ENCODE data around the gene CTAG2. TPM values are rescaled to one million over a fixed set of nuclear protein-coding genes. Genes with fewer than 3 reads are reported as not detected.

Gene CTAG2
- total and polyA plus RNA-seq, 11 donors = 0.61 TPM; not detected in 10

DNA sequence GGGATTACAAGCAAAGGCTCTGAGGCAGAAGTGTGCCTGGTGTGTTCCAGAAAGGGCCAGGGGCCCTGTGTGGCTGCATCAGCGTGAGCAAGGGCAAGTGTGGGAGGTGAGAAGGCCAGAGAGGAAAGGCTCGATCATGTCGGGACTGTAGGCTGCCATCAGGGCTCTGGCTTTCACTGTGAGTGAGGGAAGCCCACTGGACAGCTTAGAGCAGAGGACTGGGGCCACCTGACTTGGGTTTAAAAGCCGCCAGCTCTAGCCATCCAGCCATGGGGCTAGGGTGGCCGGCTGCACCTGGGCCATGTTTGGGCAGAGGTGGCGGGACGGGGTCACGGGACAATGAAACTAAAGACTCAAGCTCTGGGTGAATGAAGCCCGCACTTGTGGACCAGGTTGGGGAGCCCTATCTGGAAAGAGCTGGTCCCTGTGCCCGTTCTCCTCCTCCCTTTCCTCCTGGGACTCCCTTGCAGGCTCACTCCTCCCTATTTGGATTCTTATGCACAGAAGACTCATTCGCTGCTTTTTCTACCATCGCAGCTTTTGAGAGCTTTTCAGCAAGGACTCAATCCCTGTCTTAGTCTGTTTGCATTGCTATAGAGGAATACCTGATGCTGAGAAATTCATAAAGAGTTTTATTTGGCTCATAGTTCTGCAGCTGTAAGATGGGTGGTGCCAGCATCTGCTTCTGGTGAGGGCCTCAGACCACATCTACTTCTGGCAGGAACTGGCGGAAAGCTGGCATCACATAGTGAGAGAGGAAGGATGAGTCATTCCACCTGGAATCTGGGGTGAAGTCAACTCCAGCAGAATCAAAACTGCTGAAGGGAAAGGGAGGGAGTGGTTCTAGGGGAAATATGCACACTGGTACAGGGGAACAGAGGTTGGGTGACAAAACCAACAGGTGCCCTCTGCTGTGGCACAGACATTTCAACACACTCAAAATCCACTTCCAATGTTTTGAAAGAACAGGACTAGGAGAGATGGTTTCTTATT is 49.6 kb downstream of the CTAG2 start:
- Histone ChIP-seq H3K9me3 (no peaks in the 10 kb centered on the region), H3K4me3 (no peak overlapping the region), H3K4me1 (no peaks in the 10 kb centered on the region), H3K27me3 (peaks cover 0 to 7% (median 0%) of the 10 kb centered on the region in 9 donors), H3K36me3 (no peaks in the 10 kb centered on the region), H3K27ac (no peak overlapping the region)
- 78 to 85% (median 80%) methylated on average over 12 to 13 of the region's 13 CpGs for WGBS, 4 donors
- TF ChIP-seq, protein P1, sequence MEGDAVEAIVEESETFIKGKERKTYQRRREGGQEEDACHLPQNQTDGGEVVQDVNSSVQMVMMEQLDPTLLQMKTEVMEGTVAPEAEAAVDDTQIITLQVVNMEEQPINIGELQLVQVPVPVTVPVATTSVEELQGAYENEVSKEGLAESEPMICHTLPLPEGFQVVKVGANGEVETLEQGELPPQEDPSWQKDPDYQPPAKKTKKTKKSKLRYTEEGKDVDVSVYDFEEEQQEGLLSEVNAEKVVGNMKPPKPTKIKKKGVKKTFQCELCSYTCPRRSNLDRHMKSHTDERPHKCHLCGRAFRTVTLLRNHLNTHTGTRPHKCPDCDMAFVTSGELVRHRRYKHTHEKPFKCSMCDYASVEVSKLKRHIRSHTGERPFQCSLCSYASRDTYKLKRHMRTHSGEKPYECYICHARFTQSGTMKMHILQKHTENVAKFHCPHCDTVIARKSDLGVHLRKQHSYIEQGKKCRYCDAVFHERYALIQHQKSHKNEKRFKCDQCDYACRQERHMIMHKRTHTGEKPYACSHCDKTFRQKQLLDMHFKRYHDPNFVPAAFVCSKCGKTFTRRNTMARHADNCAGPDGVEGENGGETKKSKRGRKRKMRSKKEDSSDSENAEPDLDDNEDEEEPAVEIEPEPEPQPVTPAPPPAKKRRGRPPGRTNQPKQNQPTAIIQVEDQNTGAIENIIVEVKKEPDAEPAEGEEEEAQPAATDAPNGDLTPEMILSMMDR (IDR thresholded peaks at IDR 0.05) = no peak
- no peak for TF ChIP-seq POLR2A (IDR thresholded peaks at IDR 0.05)
- ATAC-seq (peak in 1 of 4 donors; percentile 72), DNase-seq (peak in 2 of 5 donors; percentile 9 to 34)
- intact Hi-C loops (cut with DNase I) = no loop called here

DNA sequence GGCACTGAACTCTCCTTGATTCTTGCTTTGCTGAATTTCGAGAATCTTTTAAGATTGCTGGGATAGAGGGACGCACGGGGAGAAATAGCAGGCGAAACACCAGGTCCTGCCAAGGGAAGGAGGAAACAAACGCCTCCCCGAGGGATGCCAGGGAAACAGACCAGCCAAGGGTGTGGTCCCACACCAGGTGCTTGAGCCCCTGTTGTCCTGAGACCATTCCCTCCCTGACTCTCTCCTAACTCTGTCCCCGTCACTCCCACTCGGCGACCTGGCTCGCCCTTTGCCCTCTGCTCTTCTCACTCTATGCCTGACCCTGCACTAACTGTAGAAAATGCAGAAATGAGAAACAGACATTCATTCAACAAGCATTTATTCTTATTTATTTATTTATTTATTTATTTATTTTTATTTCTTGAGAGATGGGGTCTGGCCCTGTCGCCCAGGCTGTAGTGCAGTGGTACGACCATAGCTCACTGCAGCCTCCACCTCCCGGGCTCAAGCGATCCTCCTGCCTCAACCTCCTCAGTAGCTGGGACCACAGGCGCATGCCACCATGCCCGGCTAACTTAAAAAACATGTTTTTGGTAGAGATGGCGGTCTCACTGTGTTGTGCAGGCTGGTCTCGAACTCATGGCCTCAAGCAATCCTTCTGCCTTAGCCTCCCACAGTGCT is 50.5 kb downstream of the CTAG2 start:
- Histone ChIP-seq H3K27ac (no peak overlapping the region), H3K9me3 (no peaks in the 10 kb centered on the region), H3K36me3 (no peaks in the 10 kb centered on the region), H3K4me1 (no peaks in the 10 kb centered on the region), H3K4me3 (no peak overlapping the region), H3K27me3 (peaks cover 0 to 7% (median 0%) of the 10 kb centered on the region in 9 donors)
- ATAC-seq (no peak), DNase-seq (no peak)
- no peak for TF ChIP-seq POLR2A (IDR thresholded peaks at IDR 0.05)
- TF ChIP-seq, protein P1 (IDR thresholded peaks at IDR 0.05) = no peak
- WGBS, 4 donors = 85 to 89% (median 87%) methylated on average over 18 of the region's 18 CpGs
- intact Hi-C loops (cut with DNase I) = no loop called here

DNA sequence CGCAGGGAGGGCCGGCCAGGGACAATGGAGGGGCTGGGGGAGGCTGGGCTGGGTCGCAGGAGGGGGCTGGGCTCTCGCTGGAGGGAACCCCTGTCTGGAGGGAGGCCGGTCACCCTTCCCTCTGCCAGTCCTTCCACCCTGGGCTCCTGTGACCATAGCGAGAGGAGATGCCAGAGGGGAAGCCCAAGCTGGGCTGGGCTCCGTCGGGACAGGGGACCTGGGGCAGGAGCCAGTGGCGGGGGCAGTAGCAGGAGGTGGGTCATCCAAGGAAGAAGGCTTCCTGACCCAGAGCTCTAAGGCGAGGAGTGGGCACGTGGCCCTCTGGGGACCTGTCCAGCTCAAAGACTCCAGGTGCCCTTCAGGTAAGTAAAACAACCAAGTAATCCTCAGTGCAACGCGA is 51.2 kb downstream of the CTAG2 start:
- 72 to 83% (median 78%) methylated on average over 11 to 13 of the region's 13 CpGs for WGBS, 4 donors
- intact Hi-C loops (cut with DNase I) = no loop called here
- peaks cover 0 to 4% (median 0%) of the 10 kb centered on the region in 9 donors for H3K27me3 ChIP-seq
- DNase-seq (no peak), ATAC-seq (no peak)
- no peaks in the 10 kb centered on the region for H3K9me3 ChIP-seq
- H3K4me3 ChIP-seq = no peak overlapping the region
- H3K27ac ChIP-seq = no peak overlapping the region
- no peaks in the 10 kb centered on the region for H3K36me3 ChIP-seq
- TF ChIP-seq, protein P1 (IDR thresholded peaks at IDR 0.05) = no peak
- H3K4me1 ChIP-seq = no peaks in the 10 kb centered on the region

Other genes starting within 250 kb of the CTAG2 start
- gene DNASE1L1, start 244.3 kb downstream of the CTAG2 start, total RNA-seq = 100 to 1,000 TPM in 2 of 9 donors, 10 to 100 TPM in 7; 26.7 to 117 (median 43.8) TPM
- 10 to 100 TPM; 27.7 to 57.1 TPM for gene DNASE1L1, start 244.3 kb downstream of the CTAG2 start, polyA plus RNA-seq
- gene TAFAZZIN, start 242.0 kb downstream of the CTAG2 start, total RNA-seq = 10 to 100 TPM; 29.1 to 38.6 (median 34.5) TPM
- gene TAFAZZIN, start 242.0 kb downstream of the CTAG2 start, polyA plus RNA-seq = 10 to 100 TPM; 27.2 to 51.1 TPM
- 100 to 1,000 TPM in 2 of 9 donors, 10 to 100 TPM in 7; 67.7 to 127 (median 84.2) TPM for gene ATP6AP1, start 224.9 kb downstream of the CTAG2 start, total RNA-seq
- 100 to 1,000 TPM in 1 of 2 donors, 10 to 100 TPM in 1; 33.8 to 111 TPM for gene ATP6AP1, start 224.9 kb downstream of the CTAG2 start, polyA plus RNA-seq
- gene GDI1, start 216.4 kb downstream of the CTAG2 start, total RNA-seq = 100 to 1,000 TPM in 2 of 9 donors, 10 to 100 TPM in 7; 73.6 to 105 (median 92.2) TPM
- 100 to 1,000 TPM in 1 of 2 donors, 10 to 100 TPM in 1; 77.1 to 152 TPM for gene GDI1, start 216.4 kb downstream of the CTAG2 start, polyA plus RNA-seq
- 10 to 100 TPM; 27.7 to 65.1 (median 41.2) TPM for gene FAM50A, start 209.4 kb downstream of the CTAG2 start, total RNA-seq
- 100 to 1,000 TPM; 118 to 119 TPM for gene FAM50A, start 209.4 kb downstream of the CTAG2 start, polyA plus RNA-seq
- gene PLXNA3, start 195.3 kb downstream of the CTAG2 start, total RNA-seq = 10 to 100 TPM in 7 of 9 donors, 1 to 10 TPM in 2; 4.7 to 46.6 (median 15.3) TPM
- 10 to 100 TPM in 1 of 2 donors, 1 to 10 TPM in 1; 8.7 to 12.2 TPM for gene PLXNA3, start 195.3 kb downstream of the CTAG2 start, polyA plus RNA-seq
- gene LAGE3, start 174.3 kb downstream of the CTAG2 start, total RNA-seq = 10 to 100 TPM; 16.2 to 23.6 (median 18.9) TPM
- gene LAGE3, start 174.3 kb downstream of the CTAG2 start, polyA plus RNA-seq = 10 to 100 TPM; 15.1 to 26.8 TPM
- 10 to 100 TPM; 40.6 to 92.8 (median 53.7) TPM for gene UBL4A, start 167.0 kb downstream of the CTAG2 start, total RNA-seq
- gene UBL4A, start 167.0 kb downstream of the CTAG2 start, polyA plus RNA-seq = 10 to 100 TPM; 34.6 to 72.8 TPM
- 10 to 100 TPM in 8 of 9 donors, 1 to 10 TPM in 1; 8.3 to 33.3 (median 15.5) TPM for gene SLC10A3, start 162.9 kb downstream of the CTAG2 start, total RNA-seq
- 10 to 100 TPM; 12.2 to 50.6 TPM for gene SLC10A3, start 162.9 kb downstream of the CTAG2 start, polyA plus RNA-seq
- 10 to 100 TPM; 36.2 to 82.6 (median 48.6) TPM for gene FAM3A, start 137.3 kb downstream of the CTAG2 start, total RNA-seq
- 10 to 100 TPM; 66.1 to 72.2 TPM for gene FAM3A, start 137.3 kb downstream of the CTAG2 start, polyA plus RNA-seq
- 10 to 100 TPM in 5 of 9 donors, 1 to 10 TPM in 4; 7.2 to 41.3 (median 11.2) TPM for gene G6PD, start 106.7 kb downstream of the CTAG2 start, total RNA-seq
- gene G6PD, start 106.7 kb downstream of the CTAG2 start, polyA plus RNA-seq = 10 to 100 TPM in 1 of 2 donors, 1 to 10 TPM in 1; 5.9 to 20.5 TPM
- gene IKBKG, start 106.0 kb downstream of the CTAG2 start, total RNA-seq = 10 to 100 TPM in 8 of 9 donors, 1 to 10 TPM in 1; 7.1 to 25.4 (median 15.3) TPM
- 10 to 100 TPM; 13.0 to 29.4 TPM for gene IKBKG, start 106.0 kb downstream of the CTAG2 start, polyA plus RNA-seq
- gene CTAG1A, start 68.4 kb downstream of the CTAG2 start, total RNA-seq = not detected
- not detected for gene CTAG1A, start 68.4 kb downstream of the CTAG2 start, polyA plus RNA-seq
- gene CTAG1B, start 34.3 kb downstream of the CTAG2 start, total RNA-seq = not detected
- gene CTAG1B, start 34.3 kb downstream of the CTAG2 start, polyA plus RNA-seq = not detected
- 10 to 100 TPM; 11.5 to 29.0 (median 18.6) TPM for gene GAB3, start 97.5 kb upstream of the CTAG2 start, total RNA-seq
- 10 to 100 TPM in 1 of 2 donors, 1 to 10 TPM in 1; 7.2 to 12.3 TPM for gene GAB3, start 97.5 kb upstream of the CTAG2 start, polyA plus RNA-seq
- 10 to 100 TPM; 12.9 to 31.0 (median 23.6) TPM for gene DKC1, start 109.3 kb upstream of the CTAG2 start, total RNA-seq
- 10 to 100 TPM; 13.7 to 31.9 TPM for gene DKC1, start 109.3 kb upstream of the CTAG2 start, polyA plus RNA-seq
- gene MPP1, start 151.9 kb upstream of the CTAG2 start, total RNA-seq = 10 to 100 TPM; 17.7 to 73.2 (median 39.1) TPM
- gene MPP1, start 151.9 kb upstream of the CTAG2 start, polyA plus RNA-seq = 10 to 100 TPM; 18.5 to 20.9 TPM
- under 1 TPM in 2 of 9 donors, not detected in 7; 0.29 to 0.32 TPM for gene SMIM9, start 181.1 kb upstream of the CTAG2 start, total RNA-seq
- gene SMIM9, start 181.1 kb upstream of the CTAG2 start, polyA plus RNA-seq = not detected
- gene F8A1, start 232.8 kb upstream of the CTAG2 start, total RNA-seq = 10 to 100 TPM; 16.8 to 34.5 (median 21.5) TPM
- gene F8A1, start 232.8 kb upstream of the CTAG2 start, polyA plus RNA-seq = 10 to 100 TPM; 10.2 to 35.7 TPM

Data from heart left ventricle (tissue), 16 donors.